Bronchial epithelial cell (primary cell): Measurements from ENCODE around the gene PRPF18. TPM values are rescaled to one million over a fixed set of nuclear protein-coding genes. Genes with fewer than 3 reads are reported as not detected.

Experiments
- DNase-seq: peaks from one replicate; pipeline ENCODE4 v3.0.0-alpha.2; 2010; ENCODE audit warnings: low read depth
- FAIRE-seq: peaks from 2 replicates; lab custom pipeline; 2011; peaks lifted over from hg19 to GRCh38; lab: Jason Lieb, UNC
- H3K27me3 ChIP-seq: 2 replicates; pipeline ENCODE4 v1.5.1; 2011; ENCODE audit warnings: low read length; ENCODE audit not compliant: control insufficient read depth, insufficient read depth
- H3K36me3 ChIP-seq: 2 replicates; pipeline ENCODE4 v1.5.1; 2011; ENCODE audit warnings: low read length; ENCODE audit not compliant: control insufficient read depth, insufficient read depth
- H3K4me3 ChIP-seq: 2 replicates; pipeline ENCODE4 v1.5.1; 2011; ENCODE audit warnings: mild to moderate bottlenecking, low read depth, low read length, control low read depth
- CTCF ChIP-seq: IDR thresholded peaks from 2 replicates; pipeline ENCODE4 v1.5.1; 2011; ENCODE audit warnings: mild to moderate bottlenecking, moderate library complexity, low read length, control low read depth, inconsistent platforms; ENCODE audit not compliant: insufficient read depth, severe bottlenecking
- total RNA-seq: library from RNA; depleted of rRNA; stranded (reverse); fragments of >200 nt; gene quantifications from 2 replicates; pipeline ENCODE4 v1.2.1, GENCODE V29; 2014

The PRPF18 gene
- total RNA-seq, 1 donor from 2014 or later = 52.4 TPM

- peaks cover 3% of the 10 kb centered on the region for H3K36me3 ChIP-seq
- H3K27me3 ChIP-seq = no peaks in the 10 kb centered on the region
- no peak overlapping the region for H3K4me3 ChIP-seq
- no peak for DNase-seq
- FAIRE-seq = peak; percentile 7
- TF ChIP-seq CTCF = no peak
Measured at GRCh38 chr10:13608246-13608853, 21.6 kb downstream of the PRPF18 start.

- peaks cover 4% of the 10 kb centered on the region for H3K36me3 ChIP-seq
Measured at GRCh38 chr10:13612654-13613373, 26.0 kb downstream of the PRPF18 start.

GRCh38 chr10:13613519-13613918, 26.8 kb downstream of the PRPF18 start:
- no peak for TF ChIP-seq CTCF
- FAIRE-seq = no peak
- no peak overlapping the region for H3K4me3 ChIP-seq

More at GRCh38 chr10:13612654-13613373, 26.0 kb downstream of the PRPF18 start:
- FAIRE-seq (no peak), DNase-seq (no peak)
- Histone ChIP-seq H3K4me3 (no peak overlapping the region), H3K27me3 (no peaks in the 10 kb centered on the region)
- TF ChIP-seq CTCF = no peak

GRCh38 chr10:13614530-13615332, 28.0 kb downstream of the PRPF18 start:
- Histone ChIP-seq H3K4me3 (no peak overlapping the region), H3K36me3 (peaks cover 7% of the 10 kb centered on the region), H3K27me3 (no peaks in the 10 kb centered on the region)
- DNase-seq (no peak), FAIRE-seq (no peak)
- TF ChIP-seq CTCF = no peak

More at GRCh38 chr10:13613519-13613918, 26.8 kb downstream of the PRPF18 start:
- DNase-seq = peak; percentile 30
- peaks cover 4% of the 10 kb centered on the region for H3K36me3 ChIP-seq
- no peaks in the 10 kb centered on the region for H3K27me3 ChIP-seq

- no peak for TF ChIP-seq CTCF
- no peak for DNase-seq
- Histone ChIP-seq H3K27me3 (no peaks in the 10 kb centered on the region), H3K36me3 (peaks cover 4% of the 10 kb centered on the region), H3K4me3 (no peak overlapping the region)
- no peak for FAIRE-seq
Measured at GRCh38 chr10:13615650-13616300, 29.0 kb downstream of the PRPF18 start.
